HG03575 (cell line): Measurements from ENCODE around the gene CEP350.
"Not testable (repeated sequence)": the region's sequence is repeated elsewhere in the genome, so short reads cannot be mapped to it uniquely, and the experiment has no call there.

Source experiments
- ATAC-seq: cut with Tn5 transposase; IDR thresholded peaks from one replicate; pipeline ENCODE4 v1.9.1; 2021; ENCODE audit not compliant: unreplicated experiment, insufficient number of reproducible peaks, low FRiP score; ENCODE audit errors: extremely low read depth

CEP350 gene

GRCh38 chr1:179978199-179979079 is 23.8 kb downstream of the CEP350 start:
- no peak for ATAC-seq

GRCh38 chr1:179984101-179984500 is 29.5 kb downstream of the CEP350 start:
- no peak for ATAC-seq

- no peak for ATAC-seq
Measured at GRCh38 chr1:179984942-179985341, 30.3 kb downstream of the CEP350 start.

GRCh38 chr1:179990847-179991246 is 36.2 kb downstream of the CEP350 start:
- no peak for ATAC-seq

GRCh38 chr1:179995576-179995975 is 41.0 kb downstream of the CEP350 start:
- no peak for ATAC-seq

GRCh38 chr1:179996099-179996498 is 41.5 kb downstream of the CEP350 start:
- peak; percentile 63 for ATAC-seq

GRCh38 chr1:180000575-180000974 is 46.0 kb downstream of the CEP350 start:
- no peak for ATAC-seq

- no peak for ATAC-seq
Measured at GRCh38 chr1:180002437-180002836, 47.8 kb downstream of the CEP350 start.

GRCh38 chr1:180003026-180003695 is 48.6 kb downstream of the CEP350 start:
- ATAC-seq: peak; percentile 88

GRCh38 chr1:180006762-180007161 is 52.2 kb downstream of the CEP350 start:
- ATAC-seq: not testable (repeated sequence)

- no peak for ATAC-seq
Measured at GRCh38 chr1:180020017-180020416, 65.4 kb downstream of the CEP350 start.

- ATAC-seq: no peak
Measured at GRCh38 chr1:180026556-180026955, 71.9 kb downstream of the CEP350 start.

- ATAC-seq: no peak
Measured at GRCh38 chr1:180027949-180028445, 73.4 kb downstream of the CEP350 start.

GRCh38 chr1:180028864-180029263 is 74.3 kb downstream of the CEP350 start:
- no peak for ATAC-seq

- no peak for ATAC-seq
Measured at GRCh38 chr1:180029524-180030135, 75.0 kb downstream of the CEP350 start.

GRCh38 chr1:180031664-180032063 is 77.1 kb downstream of the CEP350 start:
- no peak for ATAC-seq

GRCh38 chr1:180033390-180033789 is 78.8 kb downstream of the CEP350 start:
- no peak for ATAC-seq

- ATAC-seq: no peak
Measured at GRCh38 chr1:180040034-180040433, 85.4 kb downstream of the CEP350 start.

- ATAC-seq: no peak
Measured at GRCh38 chr1:180041582-180041981, 87.0 kb downstream of the CEP350 start.
